Right lobe of liver (tissue), 4 donors: ENCODE results near the gene FOXJ3.

ENCODE experiments used
- CTCF ChIP-seq, 4 donors: fragments of 200-600 bp in 3 of 4; fragments of 450-650 bp in 1 of 4; IDR thresholded peaks; one replicate each; pipeline versions ENCODE4 v1.5.1 to v1.8.0; 2016 to 2022; ENCODE audit warnings: antibody characterized with exemption in 4 of 4, mild to moderate bottlenecking in 2 of 4
- POLR2A ChIP-seq: fragments of 450-650 bp; IDR thresholded peaks from one replicate; pipeline ENCODE4 v1.6.1; 2017; ENCODE audit warnings: antibody characterized with exemption, mild to moderate bottlenecking
- donor health status: DM: no; HTN: no; CAD: no.
- donor health status: DM: no; HTN: no; CAD: no.
- donor health status: DM: no; HTN: yes; CAD: no.

- TF ChIP-seq CTCF (IDR thresholded peaks at IDR 0.05) (no peak), POLR2A (no peak)
These were observed 115.4 kb downstream of the FOXJ3 start for GRCh38 chr1:42219627-42220026.
